HepG2 (cell line): ENCODE results near the gene TTLL11. TPM values are rescaled to one million over a fixed set of nuclear protein-coding genes. Genes with fewer than 3 reads are reported as not detected.

Source experiments
- ATAC-seq: fragments of 200-7000 bp; cut with Tn5 transposase; 3 replicates; pipeline ENCODE4 v1.9.1; 2020; ENCODE audit warnings: mild to moderate bottlenecking, moderate library complexity
- BruUV-seq: library from RNA; stranded (reverse); fragments of 400-500 nt; replicated peaks from 2 replicates; lab custom pipeline; 2021; lab: Mats Ljungman, UMichigan
- CTCF ChIA-PET: fragments of 300-600 bp; formaldehyde crosslinking; extraction: SDS; loops from one replicate; lab custom pipeline; 2021; ENCODE audit warnings: low total read pairs, inconsistent platforms, low intra/inter-chr PET ratio; lab: Yijun Ruan, JAX
- POLR2A ChIA-PET: fragments of 350-600 bp; sonication (Branson Sonifier 250); formaldehyde crosslinking; loops from one replicate; lab custom pipeline; 2020; ENCODE audit warnings: antibody characterized with exemption, inconsistent platforms; lab: Yijun Ruan, JAX
- DNase-seq: peaks from one replicate; pipeline ENCODE4 v3.0.0-alpha.2; 2015; ENCODE audit warnings: low spot score
- FAIRE-seq: peaks from 3 replicates; lab custom pipeline; 2011; peaks lifted over from hg19 to GRCh38; lab: Jason Lieb, UNC
- H2AFZ ChIP-seq: one replicate; pipeline ENCODE4 v1.6.1; 2011; ENCODE audit warnings: low read length, inconsistent platforms
- H3K27ac ChIP-seq: fragments of 300-600 bp; 3 replicates; pipeline ENCODE4 v1.8.0; 2011; ENCODE audit warnings: mixed run types, mild to moderate bottlenecking, mixed read lengths, low read length, inconsistent platforms; ENCODE audit not compliant: insufficient read depth; ENCODE audit errors: extremely low read length
- H3K27me3 ChIP-seq, 2 experiments: fragments of 200-600 bp in 1 of 2; 2 replicates in 1 of 2; 3 replicates in 1 of 2; pipeline versions ENCODE4 v1.6.0 to v1.8.0; 2011; ENCODE audit warnings: low read length in 2 of 2, mild to moderate bottlenecking in 2 of 2, moderate library complexity in 2 of 2, inconsistent platforms in 1 of 2; ENCODE audit not compliant: insufficient read depth in 2 of 2, control insufficient read depth in 1 of 2
- H3K36me3 ChIP-seq, 2 experiments: fragments of 200-600 bp in 1 of 2; replicated peaks in 1 of 2; 2 replicates in 1 of 2; 3 replicates in 1 of 2; pipeline versions ENCODE4 v1.5.1 to v1.8.0; 2011; ENCODE audit warnings: low read length in 2 of 2, inconsistent platforms in 1 of 2; ENCODE audit not compliant: insufficient read depth in 2 of 2, control insufficient read depth in 1 of 2
- H3K4me1 ChIP-seq: 2 replicates; pipeline ENCODE4 v1.5.1; 2012; ENCODE audit warnings: low read length, inconsistent platforms; ENCODE audit not compliant: insufficient read depth
- H3K4me2 ChIP-seq: 2 replicates; pipeline ENCODE4 v1.6.0; 2011; ENCODE audit warnings: low read depth, low read length, inconsistent platforms
- H3K4me3 ChIP-seq, 3 experiments: fragments of 200-600 bp in 1 of 3; sonication (generic), shearing (Covaris generic) in 1 of 3; replicated peaks in 1 of 3; 2 replicates each; pipeline ENCODE4 v1.5.1; 2011 to 2016; ENCODE audit warnings: low read length in 3 of 3, inconsistent platforms in 2 of 3, low read depth in 2 of 3, mild to moderate bottlenecking in 2 of 3, control low read depth in 1 of 3, mixed read lengths in 1 of 3; ENCODE audit not compliant: insufficient read depth in 1 of 3
- H3K79me2 ChIP-seq: one replicate; pipeline ENCODE4 v1.6.1; 2011; ENCODE audit warnings: low read length, inconsistent platforms; ENCODE audit not compliant: insufficient read depth
- H3K9ac ChIP-seq: 2 replicates; pipeline ENCODE4 v1.6.0; 2011; ENCODE audit warnings: mild to moderate bottlenecking, low read depth, low read length, inconsistent platforms; ENCODE audit not compliant: insufficient read depth
- H3K9me3 ChIP-seq: 2 replicates; pipeline ENCODE4 v1.5.1; 2012; ENCODE audit warnings: mild to moderate bottlenecking, low read length
- H4K20me1 ChIP-seq: 2 replicates; pipeline ENCODE4 v1.6.0; 2011; ENCODE audit warnings: inconsistent platforms, mild to moderate bottlenecking, low read length, moderate library complexity; ENCODE audit not compliant: insufficient read depth
- CBX1 ChIP-seq: IDR thresholded peaks from one replicate; pipeline ENCODE4 v1.6.1; 2016; ENCODE audit warnings: antibody characterized with exemption, low read depth
- EHMT2 ChIP-seq: fragments of 200-600 bp; sonication (generic); IDR thresholded peaks from 2 replicates; pipeline ENCODE4 v1.7.0; 2017; ENCODE audit warnings: antibody characterized with exemption, low read depth, low read length, borderline replicate concordance
- FOXM1 ChIP-seq: sonication (generic); formaldehyde crosslinking; IDR thresholded peaks from 2 replicates; pipeline ENCODE4 v1.5.0; 2020; ENCODE audit warnings: missing genetic modification reagents
- HOXA3 ChIP-seq: sonication (generic); formaldehyde crosslinking; IDR thresholded peaks from 2 replicates; pipeline ENCODE4 v1.5.0; 2020; ENCODE audit warnings: missing genetic modification reagents
- MBD4 ChIP-seq: IDR thresholded peaks from 2 replicates; pipeline ENCODE4 v1.6.1; 2012; ENCODE audit warnings: low read length, inconsistent platforms, borderline replicate concordance
- MBNL3 ChIP-seq: fragments of 250-450 bp; sonication (Bioruptor Pico); conservative IDR thresholded peaks from 2 replicates; pipeline ENCODE4 v1.8.0; 2022; ENCODE audit warnings: mild to moderate bottlenecking, inconsistent platforms
- SKI ChIP-seq: fragments of 450-650 bp; IDR thresholded peaks from one replicate; pipeline ENCODE4 v1.6.1; 2018; ENCODE audit warnings: mild to moderate bottlenecking; ENCODE audit not compliant: partially characterized antibody
- SRF ChIP-seq: IDR thresholded peaks from 2 replicates; pipeline ENCODE4 v1.6.1; 2011; ENCODE audit warnings: mild to moderate bottlenecking, low read depth, low read length, moderate library complexity
- TBP ChIP-seq: sonication (generic); formaldehyde crosslinking; IDR thresholded peaks from 2 replicates; pipeline ENCODE4 v1.5.0; 2020; ENCODE audit warnings: missing genetic modification reagents
- THYN1 ChIP-seq: sonication (generic); formaldehyde crosslinking; IDR thresholded peaks from 2 replicates; pipeline ENCODE4 v1.8.1; 2023; ENCODE audit warnings: low read depth, mild to moderate bottlenecking, moderate library complexity, missing genetic modification reagents, borderline replicate concordance
- TSC22D2 ChIP-seq: sonication (generic); formaldehyde crosslinking; IDR thresholded peaks from 2 replicates; pipeline ENCODE4 v1.5.1; 2020; ENCODE audit warnings: missing genetic modification reagents, mild to moderate bottlenecking, borderline replicate concordance
- ZFP36L2 ChIP-seq: sonication (generic); formaldehyde crosslinking; IDR thresholded peaks from 2 replicates; pipeline ENCODE4 v1.4.0; 2020; ENCODE audit warnings: missing genetic modification reagents
- ZNF124 ChIP-seq: sonication (generic); formaldehyde crosslinking; IDR thresholded peaks from 2 replicates; pipeline ENCODE4 v1.4.0; 2020; ENCODE audit warnings: missing genetic modification reagents
- ZNF224 ChIP-seq: sonication (generic); formaldehyde crosslinking; IDR thresholded peaks from 2 replicates; pipeline ENCODE4 v1.5.0; 2020; ENCODE audit warnings: mild to moderate bottlenecking, missing genetic modification reagents
- ZNF768 ChIP-seq: sonication (generic); formaldehyde crosslinking; IDR thresholded peaks from 2 replicates; pipeline ENCODE4 v1.4.0; 2020; ENCODE audit warnings: missing genetic modification reagents
- WGBS: methylation state at CpG from one replicate; pipeline ENCODE4 v1.1.6; 2017; ENCODE audit warnings: low lambda C conversion rate; 5-methylcytosine and 5-hydroxymethylcytosine counted together
- in situ Hi-C: cut with HindIII; loops from 2 replicates; pipeline ENCODE4 v1.10.0; 2017; ENCODE audit warnings: low pct_unique_long_range_greater_than_20kb; ENCODE audit not compliant: extremely low pct_ligation_motif_present
- intact Hi-C: fragments of 100-400 bp; cut with micrococcal nuclease; formaldehyde crosslinking; loops from one replicate; pipeline ENCODE4 v1.10.0; 2022; ENCODE audit not compliant: unreplicated experiment
- polyA plus RNA-seq, 8 experiments: library from polyadenylated mRNA; depleted of rRNA in 3 of 8; stranded (reverse) in 7 of 8; unstranded in 1 of 8; fragments of >200 nt; fragmentation: Illumina TruSeq in 4 of 8; extraction: Trizol in 4 of 8; gene quantifications; 2 replicates each; pipeline versions ENCODE4 v1.2.1 to v1.2.3, GENCODE V29; 2011 to 2016; ENCODE audit warnings: low read depth in 4 of 8, missing spikeins in 1 of 8, mixed read lengths in 1 of 8; ENCODE audit not compliant: insufficient read depth in 1 of 8
- total RNA-seq, 5 experiments: library from RNA; depleted of rRNA; stranded (reverse); fragments of >200 nt; fragmentation: Illumina TruSeq; extraction: Trizol; gene quantifications; 2 replicates each; pipeline ENCODE4 v1.2.3, GENCODE V29; 2016; ENCODE audit warnings: low read depth in 1 of 5

Gene TTLL11
- total and polyA plus RNA-seq, 2 of the 13 experiments (the other 11 are each of a cell fraction or from before 2014, with no cell fraction given), result 4.5 to 5.2 TPM

DNA sequence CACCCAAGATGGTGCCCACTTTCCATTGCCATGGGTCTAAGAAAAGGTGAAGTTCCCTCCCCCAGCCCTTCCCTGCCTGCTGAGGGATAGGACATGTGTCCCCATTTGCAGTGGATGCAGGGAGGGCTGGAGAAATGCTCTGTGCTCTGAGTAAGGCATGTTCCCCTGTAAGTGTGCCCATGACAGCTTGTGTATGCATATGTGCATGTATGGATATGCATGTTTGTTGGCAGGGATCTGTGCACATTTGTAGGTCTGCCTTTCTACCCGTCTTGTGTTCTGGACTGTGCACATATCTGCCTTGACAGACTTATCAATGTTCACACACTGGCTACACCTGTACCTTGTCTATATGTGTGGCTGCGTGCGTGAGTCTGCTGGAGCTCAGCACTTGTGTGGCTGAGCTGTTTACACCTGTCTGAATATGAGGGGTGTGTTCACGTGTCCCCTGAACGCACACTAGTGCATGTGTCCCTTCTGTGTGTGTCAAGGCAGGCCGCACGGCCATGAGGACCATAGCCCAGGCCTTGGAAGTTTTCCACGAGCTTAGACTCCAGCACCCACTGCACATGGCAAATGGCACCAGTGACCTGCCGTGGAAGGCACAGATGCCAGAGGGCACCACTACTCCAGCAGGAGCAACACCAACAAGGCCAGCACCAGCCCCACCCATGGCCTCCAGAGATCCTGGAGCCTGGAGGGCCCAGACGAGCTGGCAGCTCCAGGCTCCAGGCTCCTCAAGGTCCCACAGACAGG lies 27.4 kb upstream of the TTLL11 start:
- Histone ChIP-seq H3K9me3 (no peaks in the 10 kb centered on the region), H3K4me2 (no peak overlapping the region), H3K27me3 (peaks cover 0 to 11% of the 10 kb centered on the region in 2 experiments; a peak in 3 of 5 replicates), H3K9ac (no peak overlapping the region), H3K4me1 (peaks cover 14% of the 10 kb centered on the region), H3K36me3 (no peaks in the 10 kb centered on the region), H4K20me1 (no peaks in the 10 kb centered on the region)
- in situ Hi-C loops (loop anchor here (5.0 to 10.0 kb wide), 2 partner anchors 227 to 334 kb away; no protein-coding TSS in a partner anchor), intact Hi-C loops (no loop called here)
- ChIA-PET CTCF (interaction anchor here (5.6 to 6.0 kb wide), 2 partner anchors 22 to 228 kb away, joined by 87 to 95 read pairs; no protein-coding TSS in a partner anchor), POLR2A (no interaction called here)
- FAIRE-seq (no peak), ATAC-seq (no peak)
- no TSS peak for BruUV-seq
- WGBS, result 52% methylated on average over 4 of the region's 10 CpGs
- TF ChIP-seq TBP (CRISPR knock-in tag) (no peak), SKI (no peak), CBX1 (no peak), FOXM1 (CRISPR knock-in tag) (no peak), ZFP36L2 (CRISPR knock-in tag) (no peak), HOXA3 (CRISPR knock-in tag) (no peak), MBNL3 (CRISPR knock-in tag) (no peak), SRF (no peak), TSC22D2 (CRISPR knock-in tag) (no peak), ZNF224 (CRISPR knock-in tag) (no peak), THYN1 (no peak), MBD4 (no peak), EHMT2 (no peak), ZNF768 (CRISPR knock-in tag) (no peak), ZNF124 (CRISPR knock-in tag) (no peak)
- TF ChIP-seq, all 625 proteins: peak for 0
- no peak overlapping the region for H3K27ac ChIP-seq
- DNase-seq, result no peak
- no peak overlapping the region for H3K4me3 ChIP-seq
- H3K79me2 ChIP-seq, result no peaks in the 10 kb centered on the region
- H2AFZ ChIP-seq, result no peak overlapping the region
